Measurements from ENCODE around the gene ACOT2. TPM values are rescaled to one million over a fixed set of nuclear protein-coding genes. Genes with fewer than 3 reads are reported as not detected.
"Not testable (repeated sequence)": the region's sequence is repeated elsewhere in the genome, so short reads cannot be mapped to it uniquely, and the experiment has no call there.

Gene ACOT2
- total RNA-seq, 2 experiments from 2014 or later, result 7.9 to 11.7 TPM

GRCh38 chr14:73526036-73526984 is 42.7 kb upstream of the ACOT2 start:
- Histone ChIP-seq H3K36me3 (ENCODE audit: insufficient read depth, low read length) (no peaks in the 10 kb centered on the region), H3K4me3 (ENCODE audit: low read depth, low read length, poor library complexity, severe bottlenecking) (no peak overlapping the region), H3K4me1 (ENCODE audit: insufficient read depth, low read length, poor library complexity, severe bottlenecking) (no peaks in the 10 kb centered on the region), H3K79me2 (ENCODE audit: insufficient read depth, low read depth, low read length) (no peaks in the 10 kb centered on the region), H3K9me2 (ENCODE audit: insufficient read depth, low read length) (no peaks in the 10 kb centered on the region), H2AFZ (ENCODE audit: low read length) (no peak overlapping the region), H3K27ac (ENCODE audit: low read depth, low read length, poor library complexity, severe bottlenecking) (no peak overlapping the region), H3K9me3 (ENCODE audit: low read length) (no peaks in the 10 kb centered on the region), H4K20me1 (ENCODE audit: insufficient read depth, low read length) (no peaks in the 10 kb centered on the region), H3K4me2 (ENCODE audit: low read length) (no peak overlapping the region)
- ChIA-PET CTCF (ENCODE audit: unreplicated experiment) (no interaction called here), POLR2A (interaction anchor here (0.6 to 1.1 kb wide), 3 partner anchors 23 to 45 kb away, joined by 3 read pairs; no protein-coding TSS in a partner anchor)
- DNase-seq (ENCODE audit: low spot score), result no peak
- intact Hi-C loops (cut with micrococcal nuclease; ENCODE audit: unreplicated experiment), result no loop called here
- TF ChIP-seq EZH2phosphoT487 (IDR thresholded peaks at IDR 0.05; ENCODE audit: borderline replicate concordance, low read depth, low read length), result no peak
- TF ChIP-seq CTCF (conservative IDR thresholded peaks at IDR 0.05; ENCODE audit: low read length), result no peak
- BruUV-seq (replicated peaks), result no TSS peak

GRCh38 chr14:73529356-73529755 is 39.7 kb upstream of the ACOT2 start:
- H3K9me2 ChIP-seq (ENCODE audit: insufficient read depth, low read length); BruUV-seq (replicated peaks); CTCF ChIA-PET (ENCODE audit: unreplicated experiment); H3K9me3 ChIP-seq (ENCODE audit: low read length); H3K4me1 ChIP-seq (ENCODE audit: insufficient read depth, low read length, poor library complexity, severe bottlenecking); H3K4me3 ChIP-seq (ENCODE audit: low read depth, low read length, poor library complexity, severe bottlenecking); intact Hi-C loops (cut with micrococcal nuclease; ENCODE audit: unreplicated experiment); H3K27ac ChIP-seq (ENCODE audit: low read depth, low read length, poor library complexity, severe bottlenecking); H2AFZ ChIP-seq (ENCODE audit: low read length); H3K4me2 ChIP-seq (ENCODE audit: low read length); H3K36me3 ChIP-seq (ENCODE audit: insufficient read depth, low read length); H3K79me2 ChIP-seq (ENCODE audit: insufficient read depth, low read depth, low read length); H4K20me1 ChIP-seq (ENCODE audit: insufficient read depth, low read length); DNase-seq (ENCODE audit: low spot score): not testable (repeated sequence)
- POLR2A ChIA-PET, result interaction anchor here (0.7 kb wide), 3 partner anchors 14 to 337 kb away, joined by 3 to 4 read pairs (median 3); no protein-coding TSS in a partner anchor

DNA sequence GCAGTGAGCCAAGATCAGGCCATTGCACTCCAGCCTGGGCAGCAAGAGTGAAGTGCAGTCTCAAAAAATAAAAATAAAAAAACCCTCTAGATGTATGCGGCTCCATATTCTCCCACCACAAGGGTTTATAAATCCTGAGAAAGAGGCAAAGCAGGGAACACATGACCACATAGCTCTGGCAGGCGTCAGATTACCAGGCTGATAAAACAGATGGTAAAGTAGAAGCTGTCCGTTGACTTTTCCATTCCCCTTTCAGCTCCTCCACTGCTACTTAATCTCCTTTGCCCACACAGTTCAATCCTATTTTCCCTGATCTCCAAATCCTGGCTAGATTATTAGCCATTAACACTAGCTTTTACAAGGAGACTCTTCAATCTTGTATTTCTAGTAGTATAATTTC is 37.0 kb upstream of the ACOT2 start:
- not testable (repeated sequence) for BruUV-seq (replicated peaks); DNase-seq (ENCODE audit: low spot score)

GRCh38 chr14:73537244-73538045 is 31.6 kb upstream of the ACOT2 start:
- DNase-seq (ENCODE audit: low spot score); H3K9me2 ChIP-seq (ENCODE audit: insufficient read depth, low read length); intact Hi-C loops (cut with micrococcal nuclease; ENCODE audit: unreplicated experiment); CTCF ChIA-PET (ENCODE audit: unreplicated experiment); H3K4me1 ChIP-seq (ENCODE audit: insufficient read depth, low read length, poor library complexity, severe bottlenecking); H3K27ac ChIP-seq (ENCODE audit: low read depth, low read length, poor library complexity, severe bottlenecking); BruUV-seq (replicated peaks); H3K36me3 ChIP-seq (ENCODE audit: insufficient read depth, low read length); H3K4me2 ChIP-seq (ENCODE audit: low read length); H4K20me1 ChIP-seq (ENCODE audit: insufficient read depth, low read length); H2AFZ ChIP-seq (ENCODE audit: low read length); H3K79me2 ChIP-seq (ENCODE audit: insufficient read depth, low read depth, low read length); H3K4me3 ChIP-seq (ENCODE audit: low read depth, low read length, poor library complexity, severe bottlenecking); H3K9me3 ChIP-seq (ENCODE audit: low read length): not testable (repeated sequence)
- POLR2A ChIA-PET, result interaction anchor here (0.6 kb wide), 1 partner anchor 722 kb away, joined by 3 read pairs; no protein-coding TSS in a partner anchor

More for the DNA sequence above, 37.0 kb upstream of the ACOT2 start:
- intact Hi-C loops (cut with micrococcal nuclease; ENCODE audit: unreplicated experiment); POLR2A ChIA-PET; H2AFZ ChIP-seq (ENCODE audit: low read length); H3K4me1 ChIP-seq (ENCODE audit: insufficient read depth, low read length, poor library complexity, severe bottlenecking); CTCF ChIA-PET (ENCODE audit: unreplicated experiment); H3K27ac ChIP-seq (ENCODE audit: low read depth, low read length, poor library complexity, severe bottlenecking); H3K4me2 ChIP-seq (ENCODE audit: low read length); H3K79me2 ChIP-seq (ENCODE audit: insufficient read depth, low read depth, low read length); H4K20me1 ChIP-seq (ENCODE audit: insufficient read depth, low read length); H3K36me3 ChIP-seq (ENCODE audit: insufficient read depth, low read length); H3K9me3 ChIP-seq (ENCODE audit: low read length); H3K9me2 ChIP-seq (ENCODE audit: insufficient read depth, low read length); H3K4me3 ChIP-seq (ENCODE audit: low read depth, low read length, poor library complexity, severe bottlenecking): not testable (repeated sequence)
